Measurements from ENCODE around the gene KRT37.
"Not testable (repeated sequence)": the region's sequence is repeated elsewhere in the genome, so short reads cannot be mapped to it uniquely, and the experiment has no call there.

Gene KRT37

DNA sequence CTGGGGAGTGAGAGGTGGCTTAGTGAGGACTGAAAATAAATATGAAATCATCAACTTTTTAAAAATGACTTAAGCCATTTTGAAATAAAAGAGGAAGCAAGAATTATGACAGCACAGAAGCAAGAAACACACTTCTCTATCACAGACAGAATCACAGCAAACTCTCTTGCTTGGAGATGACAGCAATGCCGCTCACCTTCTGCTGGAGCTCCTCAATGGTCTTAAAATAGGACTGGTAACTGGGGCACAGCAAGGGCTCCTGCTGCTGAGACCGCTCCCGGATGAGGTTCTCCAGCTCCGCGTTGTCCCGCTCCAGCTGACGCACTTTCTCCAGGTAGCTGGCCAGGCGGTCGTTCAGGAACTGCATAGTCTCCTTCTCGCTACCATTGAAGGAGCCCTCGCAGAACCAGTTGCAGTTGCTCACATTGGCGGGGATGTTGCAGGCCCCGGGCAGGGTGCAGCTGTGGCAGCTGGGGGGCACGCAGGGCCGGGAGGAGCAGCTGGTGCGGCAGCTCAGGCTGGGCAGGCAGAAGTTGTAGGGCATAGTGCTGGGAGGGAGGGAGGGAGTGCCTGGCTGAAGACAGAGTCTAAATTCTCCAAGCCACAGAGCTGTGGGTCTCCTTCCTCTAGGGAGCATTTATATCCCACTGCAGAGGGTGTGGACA, 27.3 kb downstream of the KRT37 start, which contains the start of gene KRT31:
Gene KRT31 (minus strand): TSS at position 613 of the 665 bp plus-strand sequence. CDS start 69 bp downstream, at position 544.
- Mint-ChIP-seq H3K9me3 (no peaks in the 10 kb centered on the region), H3K4me3 (no peak within 1 kb of the TSS), H3K36me3 (no peaks in the 10 kb centered on the region), H3K4me1 (peaks cover 10% of the 10 kb centered on the region), H3K27ac (no peak within 1 kb of the TSS), H3K27me3 (peaks cover 1% of the 10 kb centered on the region)

DNA sequence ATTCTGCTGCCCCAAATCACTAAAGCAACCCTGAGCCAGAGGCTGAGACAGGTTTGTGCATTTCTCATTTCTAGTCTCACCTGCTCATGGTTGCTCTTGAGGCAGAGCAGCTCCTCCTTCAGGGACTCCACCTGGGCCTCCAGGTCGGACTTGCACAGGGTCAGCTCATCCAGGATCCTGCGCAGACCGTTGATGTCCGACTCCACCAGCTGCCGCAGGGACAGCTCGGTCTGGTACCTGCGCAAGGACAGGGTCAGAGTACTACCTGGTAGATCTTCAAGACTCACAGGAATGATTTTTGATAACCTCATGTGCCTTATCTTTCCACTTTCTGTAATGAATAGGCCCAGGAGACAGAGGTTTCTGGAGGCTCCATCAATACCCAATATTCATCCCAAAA, 28.0 kb downstream of the KRT37 start:
- Mint-ChIP-seq H3K9me3 (no peaks in the 10 kb centered on the region), H3K4me1 (peaks cover 8% of the 10 kb centered on the region)

DNA sequence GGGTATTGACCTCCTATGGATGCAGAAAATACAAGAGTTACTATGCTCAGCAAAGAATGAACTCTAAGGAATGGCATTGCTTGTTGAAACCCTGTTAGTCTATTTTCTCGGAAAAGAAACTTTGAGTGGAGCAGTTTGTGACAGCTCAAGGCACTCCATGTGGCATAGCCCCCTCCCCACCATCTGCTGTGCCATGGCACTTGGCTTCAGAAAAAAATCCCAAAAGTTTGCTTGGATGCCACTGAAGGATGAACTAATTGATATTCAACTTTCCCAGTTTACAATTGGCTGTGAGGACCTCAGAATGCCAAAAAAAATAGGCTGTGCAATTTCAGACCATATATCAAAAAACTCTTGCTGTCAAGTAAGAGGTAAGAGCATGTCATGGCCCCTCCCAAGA, 28.8 kb downstream of the KRT37 start:
- no peak overlapping the region for H3K4me3 Mint-ChIP-seq
- H3K9me3 Mint-ChIP-seq: no peaks in the 10 kb centered on the region
- H3K27ac Mint-ChIP-seq: no peak overlapping the region
- peaks cover 8% of the 10 kb centered on the region for H3K4me1 Mint-ChIP-seq
- H3K36me3 Mint-ChIP-seq: no peaks in the 10 kb centered on the region
- peaks cover 1% of the 10 kb centered on the region for H3K27me3 Mint-ChIP-seq

More for the DNA sequence above, 28.0 kb downstream of the KRT37 start:
- H3K27ac Mint-ChIP-seq: no peak overlapping the region
- peaks cover 1% of the 10 kb centered on the region for H3K27me3 Mint-ChIP-seq
- H3K4me3 Mint-ChIP-seq: no peak overlapping the region
- H3K36me3 Mint-ChIP-seq: no peaks in the 10 kb centered on the region

DNA sequence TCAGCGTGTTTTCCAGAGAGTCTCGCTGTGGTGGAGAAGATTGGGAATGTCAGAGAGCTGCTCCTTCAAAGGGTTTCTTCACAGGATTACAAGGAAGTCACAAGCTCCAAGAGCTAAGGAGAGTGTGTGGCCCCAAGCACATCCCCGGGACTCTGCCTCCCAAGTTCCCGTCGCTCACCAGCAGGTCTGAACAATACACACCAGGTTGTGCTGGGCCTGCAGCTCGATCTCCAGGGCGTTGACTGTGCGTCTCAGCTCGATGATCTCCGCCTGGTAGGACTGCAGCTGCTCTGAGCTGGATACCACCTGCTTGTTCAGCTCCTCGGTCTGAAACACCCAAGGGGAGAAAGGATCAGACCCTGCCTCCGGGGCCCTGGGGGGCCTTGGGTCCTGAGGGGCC, 29.3 kb downstream of the KRT37 start:
- not testable (repeated sequence) for H3K36me3 Mint-ChIP-seq, H3K27ac Mint-ChIP-seq, H3K4me3 Mint-ChIP-seq, H3K27me3 Mint-ChIP-seq, H3K4me1 Mint-ChIP-seq, H3K9me3 Mint-ChIP-seq

DNA sequence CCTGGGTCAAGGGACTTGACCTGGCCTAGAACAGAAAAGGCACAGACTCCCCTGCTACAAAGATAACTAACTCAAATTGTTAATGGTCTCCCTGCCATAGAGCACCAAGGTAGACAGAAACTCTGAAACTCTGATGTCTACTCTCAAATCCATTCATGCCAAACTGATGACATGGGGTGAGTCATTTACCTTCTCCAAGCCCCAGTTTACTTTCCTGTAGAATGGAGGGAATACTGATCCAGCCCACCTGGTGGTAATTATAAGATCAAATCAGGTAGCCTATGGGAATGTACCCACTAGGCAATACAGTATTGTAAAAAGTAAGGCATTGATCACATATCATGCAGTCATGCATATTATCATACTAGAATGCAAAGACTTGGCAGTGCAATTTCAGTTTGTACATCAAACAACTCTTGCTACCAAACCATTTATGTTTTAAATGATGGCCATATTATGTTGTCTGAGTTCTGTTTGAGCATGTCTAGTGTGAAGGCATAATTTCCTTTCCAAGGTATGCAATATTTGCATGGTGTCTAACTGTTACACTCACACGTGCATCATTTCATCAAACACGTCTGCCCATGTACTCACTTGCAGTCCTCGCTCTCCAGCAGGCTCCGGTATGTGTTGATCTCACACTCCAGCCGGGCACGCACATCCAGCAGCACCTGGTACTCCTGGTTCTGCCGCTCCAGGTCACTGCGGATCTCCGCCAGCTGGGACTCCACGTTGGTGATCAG, 30.0 kb downstream of the KRT37 start:
- Mint-ChIP-seq H3K9me3 (no peaks in the 10 kb centered on the region), H3K27me3 (peaks cover 1% of the 10 kb centered on the region)

DNA sequence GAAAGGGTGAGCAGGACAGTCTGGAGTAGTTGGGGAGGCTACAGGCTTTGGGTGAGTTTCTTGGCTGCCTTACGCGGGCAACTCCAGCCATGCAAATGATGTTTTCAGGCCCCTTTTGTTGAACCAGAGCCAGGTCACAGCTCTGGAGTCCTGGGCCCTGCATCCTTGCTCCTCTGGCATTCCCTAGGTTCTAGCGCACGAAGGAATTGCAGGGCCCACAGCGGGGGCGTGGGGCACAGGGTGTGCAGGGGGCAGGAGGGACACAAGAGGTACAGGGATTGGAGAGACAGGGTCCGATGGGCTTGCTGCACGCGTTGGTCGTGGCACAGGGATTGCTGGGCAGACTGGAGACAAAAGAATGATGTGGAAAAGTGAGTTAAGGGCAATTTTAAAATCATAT, 30.6 kb downstream of the KRT37 start:
- no peaks in the 10 kb centered on the region for H3K9me3 Mint-ChIP-seq
- H3K4me1 Mint-ChIP-seq: peaks cover 3% of the 10 kb centered on the region
- H3K36me3 Mint-ChIP-seq: no peaks in the 10 kb centered on the region
- H3K27me3 Mint-ChIP-seq: peaks cover 1% of the 10 kb centered on the region
- no peak overlapping the region for H3K4me3 Mint-ChIP-seq
- H3K27ac Mint-ChIP-seq: no peak overlapping the region

More for the DNA sequence above, 30.0 kb downstream of the KRT37 start:
- H3K27ac Mint-ChIP-seq: no peak overlapping the region
- H3K36me3 Mint-ChIP-seq: no peaks in the 10 kb centered on the region
- peaks cover 7% of the 10 kb centered on the region for H3K4me1 Mint-ChIP-seq
- H3K4me3 Mint-ChIP-seq: no peak overlapping the region

DNA sequence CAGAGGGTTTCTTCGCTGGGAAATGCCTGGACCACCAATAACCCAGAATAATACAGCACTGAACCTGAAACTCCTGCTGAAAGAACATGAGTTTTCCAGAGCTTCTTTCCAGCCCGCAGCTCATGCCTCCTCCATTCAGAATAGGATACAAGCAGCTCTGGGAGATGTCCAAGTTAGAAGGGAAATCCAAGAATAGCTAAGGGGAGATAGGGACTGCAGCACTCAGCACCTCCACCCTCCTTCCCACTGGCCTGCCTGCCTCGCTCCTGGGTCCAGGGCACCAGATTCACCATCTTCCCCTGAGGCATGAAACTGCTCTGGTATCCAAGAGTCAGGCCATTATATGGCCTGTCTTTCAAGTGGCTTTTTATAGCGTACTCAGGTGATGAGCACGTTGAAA, 31.1 kb downstream of the KRT37 start:
- peaks cover 3% of the 10 kb centered on the region for H3K4me1 Mint-ChIP-seq
- H3K27me3 Mint-ChIP-seq: peaks cover 1% of the 10 kb centered on the region
- H3K4me3 Mint-ChIP-seq: no peak overlapping the region
- no peaks in the 10 kb centered on the region for H3K36me3 Mint-ChIP-seq
- H3K9me3 Mint-ChIP-seq: no peaks in the 10 kb centered on the region
- no peak overlapping the region for H3K27ac Mint-ChIP-seq

DNA sequence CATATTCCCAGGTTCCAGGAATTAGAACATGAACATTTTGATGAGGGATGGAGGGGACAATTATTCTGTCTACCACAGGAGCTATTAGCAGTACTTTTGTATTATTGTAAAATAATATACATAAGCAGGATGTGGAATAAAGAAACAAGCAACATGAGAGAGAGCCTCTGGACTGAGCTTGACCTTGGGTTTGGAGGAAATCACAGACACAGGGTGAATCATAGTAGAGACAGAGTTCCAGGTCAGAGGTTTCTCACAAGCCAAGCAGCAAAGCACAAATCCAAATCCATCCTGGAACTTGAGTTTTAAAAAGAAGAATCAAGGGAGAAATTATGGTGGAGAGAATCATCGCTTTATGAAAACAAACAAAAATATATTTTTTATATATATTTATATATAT, 32.1 kb downstream of the KRT37 start:
- no peak overlapping the region for H3K4me3 Mint-ChIP-seq
- peaks cover 2% of the 10 kb centered on the region for H3K36me3 Mint-ChIP-seq
- H3K4me1 Mint-ChIP-seq: peaks cover 3% of the 10 kb centered on the region
- H3K27me3 Mint-ChIP-seq: peaks cover 1% of the 10 kb centered on the region
- no peak overlapping the region for H3K27ac Mint-ChIP-seq
- no peaks in the 10 kb centered on the region for H3K9me3 Mint-ChIP-seq

DNA sequence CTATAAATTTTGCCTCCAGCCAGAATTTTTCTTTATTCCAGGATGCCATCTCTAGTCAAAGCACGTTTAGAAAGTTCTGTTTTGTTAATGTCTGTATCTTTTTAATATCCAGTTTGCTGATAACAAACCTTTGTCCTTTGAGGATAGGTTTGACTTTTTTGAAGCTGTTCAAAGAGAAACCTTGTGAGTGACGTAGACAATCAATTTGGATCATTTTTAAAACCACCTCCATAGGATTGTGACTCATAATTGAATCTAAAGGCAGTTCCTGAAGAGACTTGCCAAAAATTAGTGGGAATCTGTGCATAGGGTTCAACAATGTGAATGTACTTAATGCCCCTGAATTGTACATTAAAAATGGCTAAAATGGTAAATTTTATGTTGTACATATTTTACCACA, 32.9 kb downstream of the KRT37 start:
- Mint-ChIP-seq H3K36me3 (peaks cover 4% of the 10 kb centered on the region), H3K27me3 (peaks cover 3% of the 10 kb centered on the region), H3K4me3 (no peak overlapping the region), H3K9me3 (peaks cover 4% of the 10 kb centered on the region), H3K27ac (no peak overlapping the region), H3K4me1 (peaks cover 3% of the 10 kb centered on the region)

DNA sequence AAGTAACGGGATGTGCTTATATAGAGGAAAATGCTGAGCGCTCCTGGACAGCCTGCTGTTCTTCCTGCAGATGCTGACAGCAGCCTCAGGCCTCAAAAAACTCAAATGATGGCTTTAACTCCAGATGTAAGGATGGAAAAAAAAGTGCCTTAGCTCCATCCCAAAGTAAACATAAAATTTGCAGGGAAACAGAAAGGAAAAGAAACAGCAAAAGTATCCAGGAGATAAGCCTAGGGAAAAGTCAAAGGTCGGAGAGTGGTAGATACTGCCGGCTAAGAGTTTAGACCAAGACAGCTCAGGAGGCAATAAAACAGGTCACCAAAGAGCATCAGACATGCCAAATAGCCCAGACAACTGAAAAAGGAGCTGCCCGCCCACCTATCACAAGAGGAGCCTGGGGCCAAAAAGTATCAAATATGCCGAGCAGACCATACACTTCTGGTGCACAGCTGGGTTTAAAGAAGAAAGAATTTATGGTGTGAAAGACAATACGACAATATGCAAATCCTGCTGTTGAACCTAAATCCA, 33.9 kb downstream of the KRT37 start:
- H3K9me3 Mint-ChIP-seq: peaks cover 7% of the 10 kb centered on the region
- H3K27me3 Mint-ChIP-seq: peaks cover 4% of the 10 kb centered on the region
- no peak overlapping the region for H3K4me3 Mint-ChIP-seq
- no peaks in the 10 kb centered on the region for H3K4me1 Mint-ChIP-seq
- no peak overlapping the region for H3K27ac Mint-ChIP-seq
- H3K36me3 Mint-ChIP-seq: peaks cover 5% of the 10 kb centered on the region

DNA sequence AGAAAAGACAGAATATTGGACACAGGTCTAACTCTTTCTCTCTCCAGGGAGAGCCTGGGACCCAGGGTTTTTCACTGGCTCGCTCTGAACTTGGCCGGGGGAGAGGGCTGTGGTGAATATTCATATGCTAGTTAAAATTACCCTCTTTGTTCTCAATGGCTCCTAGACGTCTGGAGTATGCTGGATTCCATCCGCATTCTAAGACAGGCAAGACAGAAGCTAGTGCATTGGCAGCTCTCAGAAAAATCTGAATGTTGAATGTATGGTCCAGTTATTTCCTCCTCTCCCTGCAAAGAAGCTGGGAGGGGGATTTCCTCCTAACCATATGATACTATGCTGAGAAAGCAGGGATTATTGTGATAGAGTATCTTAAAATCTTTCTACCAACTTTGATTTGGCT, 36.7 kb downstream of the KRT37 start:
- no peaks in the 10 kb centered on the region for H3K4me1 Mint-ChIP-seq
- H3K27ac Mint-ChIP-seq: no peak overlapping the region
- peaks cover 7% of the 10 kb centered on the region for H3K9me3 Mint-ChIP-seq
- H3K36me3 Mint-ChIP-seq: peaks cover 5% of the 10 kb centered on the region
- H3K27me3 Mint-ChIP-seq: peaks cover 3% of the 10 kb centered on the region
- no peak overlapping the region for H3K4me3 Mint-ChIP-seq

DNA sequence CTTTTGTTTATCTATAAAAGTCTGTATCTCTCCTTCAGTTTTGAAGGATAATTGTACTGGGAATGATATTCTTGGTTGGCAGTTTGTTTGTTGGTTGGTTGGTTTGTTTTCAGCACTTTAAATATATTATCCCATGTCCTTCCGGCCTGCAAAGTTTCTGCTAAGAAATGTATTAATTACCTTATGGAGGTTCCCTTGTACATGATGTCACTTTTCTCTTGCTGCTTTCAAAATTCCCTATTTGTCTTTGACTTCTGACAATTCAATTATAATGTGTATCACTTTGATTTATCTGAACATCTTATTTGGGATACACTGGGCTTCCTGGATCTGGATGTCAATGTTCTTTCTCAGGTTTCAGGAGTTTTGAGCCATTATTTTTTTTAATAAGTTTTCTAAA, 38.2 kb downstream of the KRT37 start:
- H3K27me3 Mint-ChIP-seq: peaks cover 3% of the 10 kb centered on the region
- no peak overlapping the region for H3K4me3 Mint-ChIP-seq
- H3K36me3 Mint-ChIP-seq: peaks cover 5% of the 10 kb centered on the region
- H3K4me1 Mint-ChIP-seq: no peaks in the 10 kb centered on the region
- H3K9me3 Mint-ChIP-seq: peaks cover 7% of the 10 kb centered on the region
- H3K27ac Mint-ChIP-seq: peak overlapping the region; percentile 17

DNA sequence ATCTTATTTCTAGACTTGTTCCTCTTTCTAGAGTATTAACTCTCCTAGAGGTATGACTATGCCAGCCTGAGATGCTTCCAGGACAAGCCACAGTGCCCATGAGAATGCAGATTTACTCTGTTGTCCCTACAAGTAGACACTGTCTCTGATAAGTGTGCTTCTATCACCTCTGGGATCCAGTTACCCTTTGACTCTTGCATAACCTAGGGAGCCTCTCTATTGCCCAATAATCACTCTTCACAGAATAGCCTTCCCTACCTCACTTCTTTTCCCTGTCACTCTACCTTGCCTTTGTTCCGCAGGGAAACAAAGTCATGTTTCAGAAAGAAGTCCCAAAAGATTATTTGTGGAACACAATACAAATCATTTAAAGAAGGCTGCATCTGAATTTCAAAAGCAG, 40.7 kb downstream of the KRT37 start:
- H3K4me1 Mint-ChIP-seq: peaks cover 3% of the 10 kb centered on the region
- H3K4me3 Mint-ChIP-seq: no peak overlapping the region
- H3K27me3 Mint-ChIP-seq: peaks cover 3% of the 10 kb centered on the region
- H3K27ac Mint-ChIP-seq: no peak overlapping the region
- H3K36me3 Mint-ChIP-seq: peaks cover 5% of the 10 kb centered on the region
- H3K9me3 Mint-ChIP-seq: peaks cover 7% of the 10 kb centered on the region

DNA sequence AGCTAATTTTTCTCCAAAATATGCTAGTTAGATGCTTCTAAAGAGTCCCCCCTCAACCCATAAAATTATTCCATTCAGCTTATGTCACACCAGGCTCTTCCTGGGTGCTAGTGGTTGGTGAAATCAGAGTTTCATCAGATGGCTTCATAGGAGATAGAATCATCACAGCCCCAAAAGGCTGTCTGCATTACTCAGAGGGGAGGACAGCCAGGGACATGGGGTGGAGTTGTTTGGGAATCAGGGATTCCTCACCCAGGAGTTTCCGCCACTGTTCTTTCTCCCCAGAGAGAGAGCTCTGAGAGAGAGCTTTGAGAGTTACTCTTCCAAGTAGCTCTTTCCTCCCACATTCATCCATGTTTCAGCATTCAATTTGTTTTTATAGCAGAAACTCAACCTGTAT, 42.0 kb downstream of the KRT37 start:
- no peak overlapping the region for H3K27ac Mint-ChIP-seq
- peaks cover 16% of the 10 kb centered on the region for H3K4me1 Mint-ChIP-seq
- H3K27me3 Mint-ChIP-seq: peaks cover 3% of the 10 kb centered on the region
- peaks cover 5% of the 10 kb centered on the region for H3K36me3 Mint-ChIP-seq
- H3K9me3 Mint-ChIP-seq: peaks cover 7% of the 10 kb centered on the region
- no peak overlapping the region for H3K4me3 Mint-ChIP-seq

DNA sequence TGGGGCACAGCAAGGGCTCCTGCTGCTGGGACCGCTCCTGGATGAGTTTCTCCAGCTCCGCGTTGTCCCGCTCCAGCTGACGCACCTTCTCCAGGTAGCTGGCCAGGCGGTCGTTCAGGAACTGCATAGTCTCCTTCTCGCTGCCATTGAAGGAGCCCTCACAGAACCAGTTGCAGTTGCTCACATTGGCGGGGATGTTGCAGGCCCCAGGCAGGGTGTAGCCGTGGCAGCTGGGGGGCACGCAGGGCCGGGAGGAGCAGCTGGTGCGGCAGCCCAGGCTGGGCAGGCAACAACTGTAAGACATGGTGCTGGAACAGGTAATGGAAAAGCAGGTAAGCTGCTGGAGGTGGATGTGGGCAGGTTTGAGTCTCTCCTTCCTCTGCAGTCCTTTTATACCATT, 42.4 kb downstream of the KRT37 start, which contains the start of gene KRT34:
Gene KRT34 (minus strand): TSS at position 364 of the 400 bp plus-strand sequence. CDS start 60 bp downstream, at position 304.
- H3K4me3 Mint-ChIP-seq, H3K36me3 Mint-ChIP-seq, H3K27ac Mint-ChIP-seq, H3K9me3 Mint-ChIP-seq, H3K27me3 Mint-ChIP-seq: not testable (repeated sequence)
- peaks cover 21% of the 10 kb centered on the region for H3K4me1 Mint-ChIP-seq

DNA sequence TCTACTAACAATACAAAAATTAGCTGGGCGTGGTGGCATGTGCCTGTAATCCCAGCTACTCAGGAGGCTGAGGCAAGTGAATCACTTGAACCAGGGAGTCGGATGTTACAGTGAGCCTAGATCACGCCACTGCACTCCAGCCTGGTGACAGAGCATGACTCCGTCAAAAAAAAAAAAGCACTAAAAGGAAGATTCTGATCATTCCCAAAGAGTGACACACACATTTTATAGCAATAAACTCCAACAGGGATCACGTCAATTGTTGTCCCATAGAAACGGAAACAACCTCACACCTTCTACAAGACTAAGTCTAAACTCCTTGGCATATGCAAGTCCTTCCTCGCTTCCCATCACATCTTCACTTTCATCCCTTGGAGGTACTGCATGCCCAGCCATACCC, 44.3 kb downstream of the KRT37 start:
- not testable (repeated sequence) for H3K36me3 Mint-ChIP-seq, H3K4me3 Mint-ChIP-seq, H3K27ac Mint-ChIP-seq, H3K9me3 Mint-ChIP-seq, H3K27me3 Mint-ChIP-seq
- H3K4me1 Mint-ChIP-seq: peaks cover 23% of the 10 kb centered on the region
